Epithelial cell of proximal tubule (primary cell): Measurements from ENCODE around the gene CCNE1. TPM values are rescaled to one million over a fixed set of nuclear protein-coding genes. Genes with fewer than 3 reads are reported as not detected.
A peak's percentile ranks its signal among the peaks of the same experiment; 100 is the strongest.
"Not testable (repeated sequence)": the region's sequence is repeated elsewhere in the genome, so short reads cannot be mapped to it uniquely, and the experiment has no call there.

Source experiments
- DNase-seq: peaks from one replicate; pipeline ENCODE4 v3.0.0-alpha.2; 2011; ENCODE audit warnings: low read depth
- H3K4me3 ChIP-seq: 2 replicates; pipeline ENCODE4 v1.5.1; 2011; ENCODE audit warnings: low read depth, mild to moderate bottlenecking, low read length
- total RNA-seq: library from RNA; depleted of rRNA; stranded (reverse); fragments of >200 nt; gene quantifications from 2 replicates; pipeline ENCODE4 v1.2.3, GENCODE V29; 2015
- TF ChIP-seq, protein P1 (sequence below): conservative IDR thresholded peaks from 2 replicates; pipeline ENCODE4 v1.5.1; 2012; ENCODE audit warnings: low read depth, mild to moderate bottlenecking, low read length

The CCNE1 gene
- total RNA-seq, 1 donor from 2014 or later = 18.6 TPM

DNA sequence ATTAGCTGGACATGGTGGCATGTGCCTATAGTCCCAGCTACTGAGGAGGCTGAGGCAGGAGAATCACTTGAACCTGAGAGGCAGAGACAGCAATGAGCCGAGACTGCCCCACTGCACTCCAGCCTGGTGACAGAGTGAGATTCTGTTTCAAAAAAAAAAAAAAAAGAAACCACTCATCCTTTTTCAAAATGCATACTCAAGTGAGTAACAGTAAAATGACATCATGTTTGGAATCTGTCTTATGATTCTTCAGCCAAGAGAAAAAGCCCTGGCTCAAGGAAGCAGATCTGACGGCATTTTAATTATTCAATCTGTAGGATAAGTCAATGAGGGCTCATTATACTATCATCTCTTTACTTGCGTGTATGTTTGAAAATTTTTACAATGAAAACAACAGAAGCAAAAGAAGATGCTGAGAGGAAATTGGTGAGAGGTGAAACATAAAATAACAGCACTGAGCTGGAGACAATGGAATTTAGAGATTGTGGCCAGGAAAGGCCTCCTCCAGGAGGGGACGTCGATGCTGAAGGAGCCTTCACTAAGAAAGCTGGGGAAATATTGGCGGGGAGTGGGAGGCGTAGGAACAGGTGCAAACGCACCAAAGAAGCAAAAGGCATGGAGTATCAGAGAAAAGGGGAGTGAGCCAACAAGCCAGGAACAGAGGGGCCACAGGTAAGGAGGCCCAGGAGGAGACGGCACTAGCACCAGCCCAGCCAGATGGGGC is 12.9 kb upstream of the CCNE1 start:
- H3K4me3 ChIP-seq = no peak overlapping the region
- DNase-seq = no peak
- TF ChIP-seq, protein P1, sequence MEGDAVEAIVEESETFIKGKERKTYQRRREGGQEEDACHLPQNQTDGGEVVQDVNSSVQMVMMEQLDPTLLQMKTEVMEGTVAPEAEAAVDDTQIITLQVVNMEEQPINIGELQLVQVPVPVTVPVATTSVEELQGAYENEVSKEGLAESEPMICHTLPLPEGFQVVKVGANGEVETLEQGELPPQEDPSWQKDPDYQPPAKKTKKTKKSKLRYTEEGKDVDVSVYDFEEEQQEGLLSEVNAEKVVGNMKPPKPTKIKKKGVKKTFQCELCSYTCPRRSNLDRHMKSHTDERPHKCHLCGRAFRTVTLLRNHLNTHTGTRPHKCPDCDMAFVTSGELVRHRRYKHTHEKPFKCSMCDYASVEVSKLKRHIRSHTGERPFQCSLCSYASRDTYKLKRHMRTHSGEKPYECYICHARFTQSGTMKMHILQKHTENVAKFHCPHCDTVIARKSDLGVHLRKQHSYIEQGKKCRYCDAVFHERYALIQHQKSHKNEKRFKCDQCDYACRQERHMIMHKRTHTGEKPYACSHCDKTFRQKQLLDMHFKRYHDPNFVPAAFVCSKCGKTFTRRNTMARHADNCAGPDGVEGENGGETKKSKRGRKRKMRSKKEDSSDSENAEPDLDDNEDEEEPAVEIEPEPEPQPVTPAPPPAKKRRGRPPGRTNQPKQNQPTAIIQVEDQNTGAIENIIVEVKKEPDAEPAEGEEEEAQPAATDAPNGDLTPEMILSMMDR = no peak

DNA sequence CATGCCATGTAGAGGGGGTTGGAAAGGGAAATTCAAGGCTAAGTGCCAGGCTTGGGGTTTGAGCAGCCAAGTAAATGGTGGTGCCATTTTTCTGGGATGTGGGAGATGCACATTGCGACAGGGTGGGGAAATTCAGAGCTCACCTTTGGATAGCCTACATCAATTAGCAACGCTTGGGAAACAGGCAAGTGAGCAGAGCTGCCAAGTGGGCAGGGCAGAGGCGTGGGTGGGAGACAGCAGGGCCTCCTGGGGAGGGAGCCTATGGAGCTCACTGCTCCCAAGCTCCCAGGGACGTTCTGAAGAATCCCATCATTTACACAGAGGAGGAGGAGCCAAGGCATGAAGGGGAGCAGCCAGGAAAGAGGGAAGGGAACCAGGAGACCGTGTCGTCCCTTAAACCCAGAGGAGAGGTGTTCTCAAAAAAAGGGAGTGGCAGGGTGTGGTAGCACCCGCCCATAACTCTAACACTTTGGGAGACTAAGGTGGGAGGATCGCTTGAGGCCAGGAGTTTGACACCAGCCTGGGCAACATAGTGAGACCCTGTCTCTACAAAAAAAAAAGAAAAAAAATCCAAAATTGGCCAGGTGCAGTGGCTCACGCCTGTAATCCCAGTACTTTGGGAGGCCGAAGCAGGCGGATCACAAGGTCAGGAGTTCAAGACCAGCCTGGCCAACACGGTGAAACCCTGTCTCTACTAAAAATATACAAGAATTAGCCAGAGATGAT is 11.5 kb upstream of the CCNE1 start:
- TF ChIP-seq, protein P1 = no peak
- H3K4me3 ChIP-seq = no peak overlapping the region
- DNase-seq = no peak

DNA sequence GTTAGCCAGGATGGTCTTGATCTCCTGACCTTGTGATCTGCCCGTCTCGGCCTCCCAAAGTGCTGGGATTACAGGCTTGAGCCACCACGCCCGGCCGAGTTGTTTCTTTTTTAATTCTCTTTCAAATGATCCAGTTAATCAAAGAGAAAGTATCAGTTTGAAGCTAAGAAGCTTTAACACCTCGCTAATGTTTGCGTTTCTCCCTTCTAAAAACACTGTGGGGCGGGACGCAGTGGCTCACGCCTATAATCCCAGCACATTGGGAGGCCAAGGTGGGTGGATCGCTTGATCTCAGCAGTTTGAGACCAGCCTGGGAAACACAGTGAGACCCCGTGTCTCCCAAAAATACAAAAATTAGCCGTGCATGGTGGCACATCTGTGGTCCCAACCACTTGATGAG is 7.8 kb upstream of the CCNE1 start:
- not testable (repeated sequence) for DNase-seq

DNA sequence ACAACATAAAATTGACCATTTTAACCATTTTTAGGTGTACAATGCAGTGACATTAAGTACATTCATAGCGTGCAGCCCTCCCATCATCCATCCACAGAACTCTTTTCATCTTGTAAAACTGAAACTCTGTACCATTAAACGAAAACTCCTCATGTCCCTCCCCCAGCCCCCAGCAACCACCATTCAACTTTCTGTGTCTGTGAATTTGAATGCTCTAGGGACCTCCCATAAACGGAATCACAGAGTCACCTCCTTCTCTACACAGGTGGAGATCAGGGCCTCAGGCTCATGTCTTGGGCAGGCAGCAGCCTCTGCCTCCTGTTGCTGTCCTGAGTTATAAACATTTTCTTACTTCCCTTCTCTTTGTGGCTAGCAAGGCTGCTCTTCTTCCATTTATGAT is 7.3 kb upstream of the CCNE1 start:
- TF ChIP-seq, protein P1 = no peak
- DNase-seq = no peak
- H3K4me3 ChIP-seq = no peak overlapping the region

More for the DNA sequence above, 7.8 kb upstream of the CCNE1 start:
- not testable (repeated sequence) for H3K4me3 ChIP-seq

DNA sequence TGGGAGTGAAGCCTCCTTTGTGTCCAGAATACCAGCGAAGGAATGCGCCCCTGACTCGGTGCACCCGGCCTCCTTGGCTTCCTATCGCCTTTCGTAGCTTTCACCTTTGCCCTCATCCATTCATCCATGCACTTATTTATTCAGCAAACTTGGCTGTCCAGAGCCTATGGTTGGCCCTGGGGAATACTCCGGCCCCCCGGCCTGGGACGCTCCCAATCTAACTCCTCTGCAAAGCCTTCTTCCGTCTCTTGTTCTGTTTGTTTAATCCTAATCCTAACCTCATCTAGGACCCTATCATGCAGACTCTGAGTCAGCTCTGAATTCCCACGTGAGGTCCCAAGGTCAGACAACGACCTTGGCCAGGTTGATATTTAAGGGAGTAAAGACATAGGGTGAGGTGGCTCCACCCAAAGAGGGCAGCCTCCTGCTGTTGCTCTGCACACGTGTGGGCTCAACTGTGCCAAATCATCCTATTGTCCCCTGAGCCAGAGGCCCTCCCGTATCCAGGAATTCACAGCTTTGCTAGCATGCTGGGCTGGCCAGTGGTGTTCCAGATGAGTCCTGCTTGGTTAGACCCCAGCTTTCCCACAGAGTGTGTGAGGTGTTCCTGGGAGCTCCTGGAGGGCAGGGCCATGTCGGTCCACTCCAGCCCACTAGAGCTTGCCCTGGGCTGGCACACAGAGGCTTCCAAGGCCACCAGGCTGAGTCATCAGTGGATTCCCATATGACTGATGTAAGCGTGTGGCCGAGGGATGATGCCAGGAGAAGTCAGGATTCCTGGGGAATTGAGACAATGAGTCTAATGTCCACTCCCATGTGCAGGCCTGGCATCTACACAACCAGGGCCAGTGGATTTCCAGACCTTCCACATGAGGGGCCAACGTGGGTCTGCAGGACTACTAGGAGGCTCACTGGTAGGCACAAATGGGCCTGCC is 6.5 kb upstream of the CCNE1 start:
- TF ChIP-seq, protein P1 = no peak
- DNase-seq = peak; percentile 37
- no peak overlapping the region for H3K4me3 ChIP-seq

DNA sequence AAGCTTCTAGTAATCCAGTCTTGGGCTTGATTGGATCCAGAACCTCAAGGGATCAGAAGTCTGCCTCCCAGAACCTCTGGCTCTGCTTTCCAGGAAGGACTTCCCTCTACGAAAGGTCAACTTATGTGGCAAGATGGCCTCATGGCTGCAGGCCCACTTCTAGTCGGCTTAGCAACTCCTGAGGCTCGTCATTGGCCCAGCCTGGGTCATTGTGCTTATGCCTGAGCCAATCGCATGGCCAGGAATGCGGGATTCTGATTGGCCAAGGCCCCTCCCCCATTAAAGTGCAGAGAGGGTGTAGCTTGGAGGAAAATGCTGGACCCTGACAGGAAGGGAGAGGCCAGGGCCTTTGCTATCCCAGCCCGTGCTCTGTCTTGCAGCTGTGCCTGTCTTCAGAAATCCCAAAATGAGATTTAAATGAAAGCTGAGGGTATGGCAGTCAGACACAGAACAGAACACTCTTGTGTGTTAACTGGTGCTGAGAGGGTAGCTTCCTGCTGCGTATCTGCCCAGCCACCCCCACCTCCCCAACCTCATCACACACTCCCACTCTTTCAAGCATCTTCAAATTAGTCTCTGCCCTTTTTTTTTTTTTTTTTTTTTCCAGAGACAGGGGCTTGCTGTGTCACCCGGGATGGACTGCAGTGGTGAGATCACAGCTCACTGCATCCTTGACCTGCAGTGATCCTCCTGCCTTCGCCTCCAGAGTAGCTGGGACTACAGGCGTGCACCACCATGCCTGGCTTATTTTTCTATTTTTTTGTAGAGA is 5.5 kb upstream of the CCNE1 start:
- DNase-seq = no peak
- H3K4me3 ChIP-seq = no peak overlapping the region
- TF ChIP-seq, protein P1 = no peak

DNA sequence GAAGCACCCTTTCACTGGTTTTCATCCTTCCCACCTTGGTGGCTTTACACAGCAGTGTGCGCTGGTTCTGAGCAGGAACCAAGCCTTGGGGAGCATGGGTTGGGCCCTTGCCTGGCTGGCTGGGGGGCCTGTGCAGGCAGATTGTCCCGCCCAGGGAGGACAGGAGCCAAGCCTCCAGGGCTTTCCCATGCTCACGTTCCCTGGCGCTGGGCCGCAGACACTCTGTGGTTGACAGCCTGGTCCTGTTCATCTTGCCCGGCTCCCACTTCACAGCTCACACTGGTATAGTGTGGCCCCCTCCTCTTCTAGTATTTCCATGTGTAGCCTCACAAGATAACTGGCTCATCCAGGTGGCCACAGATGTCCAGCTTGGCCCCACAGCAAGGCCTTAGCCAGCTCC is 4.6 kb upstream of the CCNE1 start:
- TF ChIP-seq, protein P1 = no peak
- no peak for DNase-seq
- no peak overlapping the region for H3K4me3 ChIP-seq
